HepG2 (cell line): ENCODE results near the gene MSMB. TPM values are rescaled to one million over a fixed set of nuclear protein-coding genes. Genes with fewer than 3 reads are reported as not detected.

Experiments
- AHR ChIP-seq: IDR thresholded peaks from 2 replicates; pipeline ENCODE4 v1.6.1; 2018; ENCODE audit warnings: missing genetic modification reagents, missing compliant biosample characterization
- FOXA3 ChIP-seq: IDR thresholded peaks from 2 replicates; pipeline ENCODE4 v1.6.1; 2016; ENCODE audit warnings: missing genetic modification reagents, missing compliant biosample characterization
- KAT7 ChIP-seq: IDR thresholded peaks from 2 replicates; pipeline ENCODE4 v1.6.1; 2018; ENCODE audit warnings: borderline replicate concordance, missing compliant biosample characterization
- KAT8 ChIP-seq: IDR thresholded peaks from 2 replicates; pipeline ENCODE4 v1.6.1; 2016; ENCODE audit warnings: missing genetic modification reagents, missing compliant biosample characterization
- MEF2D ChIP-seq: sonication (generic); formaldehyde crosslinking; IDR thresholded peaks from 2 replicates; pipeline ENCODE4 v1.5.1; 2020; ENCODE audit warnings: mild to moderate bottlenecking, missing genetic modification reagents
- NCOA2 ChIP-seq: sonication (generic); formaldehyde crosslinking; IDR thresholded peaks from 2 replicates; pipeline ENCODE4 v1.8.0; 2022; ENCODE audit warnings: inconsistent platforms
- NFYC ChIP-seq: IDR thresholded peaks from 2 replicates; pipeline ENCODE4 v1.6.1; 2016; ENCODE audit warnings: missing genetic modification reagents, missing compliant biosample characterization
- NONO ChIP-seq, 2 experiments: fragments of 450-650 bp in 1 of 2; sonication (generic) in 1 of 2; formaldehyde crosslinking in 1 of 2; IDR thresholded peaks in 1 of 2; conservative IDR thresholded peaks in 1 of 2; 2 replicates each; pipeline versions ENCODE4 v1.6.1 to v1.8.0; 2017 to 2022; ENCODE audit warnings: mild to moderate bottlenecking in 1 of 2, missing genetic modification reagents in 1 of 2, moderate library complexity in 1 of 2
- NR2C2 ChIP-seq: sonication (generic); formaldehyde crosslinking; IDR thresholded peaks from 2 replicates; pipeline ENCODE4 v1.4.0; 2020; ENCODE audit warnings: missing genetic modification reagents, mild to moderate bottlenecking, moderate library complexity, borderline replicate concordance
- PHB2 ChIP-seq: fragments of 450-650 bp; IDR thresholded peaks from 2 replicates; pipeline ENCODE4 v1.6.1; 2018; ENCODE audit not compliant: partially characterized antibody
- RARA ChIP-seq: IDR thresholded peaks from 2 replicates; pipeline ENCODE4 v1.6.1; 2016; ENCODE audit warnings: missing genetic modification reagents, missing compliant biosample characterization
- RCOR2 ChIP-seq: IDR thresholded peaks from 2 replicates; pipeline ENCODE4 v1.6.1; 2016; ENCODE audit warnings: missing biosample characterization, missing genetic modification reagents
- RELA ChIP-seq: sonication (generic); formaldehyde crosslinking; IDR thresholded peaks from 2 replicates; pipeline ENCODE4 v1.4.0; 2020; ENCODE audit warnings: missing genetic modification reagents
- TEAD3 ChIP-seq: optimal IDR thresholded peaks from 2 replicates; pipeline ENCODE3; 2016; ENCODE audit warnings: borderline replicate concordance
- ZFP37 ChIP-seq: sonication (generic); formaldehyde crosslinking; IDR thresholded peaks from 2 replicates; pipeline ENCODE4 v1.4.0; 2020; ENCODE audit warnings: missing genetic modification reagents, borderline replicate concordance
- ZNF431 ChIP-seq: sonication (generic); formaldehyde crosslinking; IDR thresholded peaks from 2 replicates; pipeline ENCODE4 v1.9.0; 2022; ENCODE audit warnings: missing genetic modification reagents, low read depth, mild to moderate bottlenecking, borderline replicate concordance
- ZNF558 ChIP-seq: sonication (generic); formaldehyde crosslinking; IDR thresholded peaks from 2 replicates; pipeline ENCODE4 v1.9.0; 2022; ENCODE audit warnings: mild to moderate bottlenecking, missing genetic modification reagents, borderline replicate concordance
- ZNF563 ChIP-seq: sonication (generic); formaldehyde crosslinking; IDR thresholded peaks from 2 replicates; pipeline ENCODE4 v1.8.0; 2022; ENCODE audit warnings: mild to moderate bottlenecking, moderate library complexity, missing genetic modification reagents
- ZNF605 ChIP-seq: sonication (generic); formaldehyde crosslinking; IDR thresholded peaks from 2 replicates; pipeline ENCODE4 v1.8.0; 2022; ENCODE audit warnings: mild to moderate bottlenecking, missing genetic modification reagents
- ZNF652 ChIP-seq: IDR thresholded peaks from 2 replicates; pipeline ENCODE4 v1.6.1; 2016; ENCODE audit warnings: low read depth, borderline replicate concordance
- ZNF747 ChIP-seq: sonication (generic); formaldehyde crosslinking; IDR thresholded peaks from 2 replicates; pipeline ENCODE4 v1.8.1; 2023; ENCODE audit warnings: missing genetic modification reagents, mild to moderate bottlenecking, borderline replicate concordance
- ZNF790 ChIP-seq: sonication (generic); formaldehyde crosslinking; IDR thresholded peaks from 2 replicates; pipeline ENCODE4 v1.8.0; 2022; ENCODE audit warnings: missing genetic modification reagents, mild to moderate bottlenecking, borderline replicate concordance
- polyA plus RNA-seq, 8 experiments: library from polyadenylated mRNA; depleted of rRNA in 3 of 8; stranded (reverse) in 7 of 8; unstranded in 1 of 8; fragments of >200 nt; fragmentation: Illumina TruSeq in 4 of 8; extraction: Trizol in 4 of 8; gene quantifications; 2 replicates each; pipeline versions ENCODE4 v1.2.1 to v1.2.3, GENCODE V29; 2011 to 2016; ENCODE audit warnings: low read depth in 4 of 8, missing spikeins in 1 of 8, mixed read lengths in 1 of 8; ENCODE audit not compliant: insufficient read depth in 1 of 8
- total RNA-seq, 5 experiments: library from RNA; depleted of rRNA; stranded (reverse); fragments of >200 nt; fragmentation: Illumina TruSeq; extraction: Trizol; gene quantifications; 2 replicates each; pipeline ENCODE4 v1.2.3, GENCODE V29; 2016; ENCODE audit warnings: low read depth in 1 of 5
- TF ChIP-seq, protein P1 (sequence below): sonication (generic); formaldehyde crosslinking; IDR thresholded peaks from 2 replicates; pipeline ENCODE4 v1.4.0; 2020; ENCODE audit warnings: low read depth, missing genetic modification reagents
- TF ChIP-seq, protein P2 (sequence below): sonication (generic); IDR thresholded peaks from 2 replicates; pipeline ENCODE4 v1.6.1; 2016; ENCODE audit warnings: low read depth, borderline replicate concordance
- TF ChIP-seq, protein P3 (sequence below): sonication (generic); formaldehyde crosslinking; IDR thresholded peaks from 2 replicates; pipeline ENCODE4 v1.8.1; 2022; ENCODE audit warnings: mild to moderate bottlenecking, missing genetic modification reagents

Gene MSMB
- total and polyA plus RNA-seq, 2 of the 13 experiments (the other 11 are each of a cell fraction or from before 2014, with no cell fraction given): 0.84 TPM; not detected in 1

DNA sequence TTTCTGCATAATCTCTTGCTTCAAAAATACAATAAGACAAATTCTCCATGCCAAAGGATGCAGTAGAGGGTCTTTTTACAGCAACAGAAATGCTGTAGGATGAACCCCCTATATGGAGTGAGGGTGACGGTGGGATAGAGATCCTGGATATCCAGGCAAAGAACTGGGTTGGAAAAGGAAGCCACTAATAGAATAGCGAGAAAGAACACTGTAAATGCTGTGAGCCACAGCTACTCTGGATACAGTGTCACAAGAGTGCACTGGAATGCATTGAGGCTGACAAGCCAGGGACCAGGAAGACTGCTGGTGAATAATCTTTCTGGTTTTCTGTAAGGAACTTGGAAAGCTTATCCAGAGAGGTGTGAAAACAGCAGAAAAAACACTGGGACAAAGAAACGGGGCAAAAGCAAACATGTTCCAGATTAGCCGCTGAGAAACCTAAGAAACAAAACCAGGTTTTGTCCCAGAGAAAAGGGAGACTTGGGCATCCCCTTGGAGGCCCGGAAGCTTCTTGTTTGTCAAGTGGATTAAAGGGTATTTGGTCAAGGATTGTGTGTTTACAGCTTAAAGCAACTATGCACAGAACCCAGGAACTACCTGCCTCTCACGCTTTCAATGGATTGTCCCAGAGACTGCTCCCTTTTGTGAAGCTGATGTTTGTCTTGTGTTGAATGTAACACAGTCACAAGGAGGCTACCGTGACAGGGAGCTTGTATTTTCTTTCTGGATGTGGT is 6.2 kb upstream of the MSMB start (continued):
- TF ChIP-seq, protein P1, sequence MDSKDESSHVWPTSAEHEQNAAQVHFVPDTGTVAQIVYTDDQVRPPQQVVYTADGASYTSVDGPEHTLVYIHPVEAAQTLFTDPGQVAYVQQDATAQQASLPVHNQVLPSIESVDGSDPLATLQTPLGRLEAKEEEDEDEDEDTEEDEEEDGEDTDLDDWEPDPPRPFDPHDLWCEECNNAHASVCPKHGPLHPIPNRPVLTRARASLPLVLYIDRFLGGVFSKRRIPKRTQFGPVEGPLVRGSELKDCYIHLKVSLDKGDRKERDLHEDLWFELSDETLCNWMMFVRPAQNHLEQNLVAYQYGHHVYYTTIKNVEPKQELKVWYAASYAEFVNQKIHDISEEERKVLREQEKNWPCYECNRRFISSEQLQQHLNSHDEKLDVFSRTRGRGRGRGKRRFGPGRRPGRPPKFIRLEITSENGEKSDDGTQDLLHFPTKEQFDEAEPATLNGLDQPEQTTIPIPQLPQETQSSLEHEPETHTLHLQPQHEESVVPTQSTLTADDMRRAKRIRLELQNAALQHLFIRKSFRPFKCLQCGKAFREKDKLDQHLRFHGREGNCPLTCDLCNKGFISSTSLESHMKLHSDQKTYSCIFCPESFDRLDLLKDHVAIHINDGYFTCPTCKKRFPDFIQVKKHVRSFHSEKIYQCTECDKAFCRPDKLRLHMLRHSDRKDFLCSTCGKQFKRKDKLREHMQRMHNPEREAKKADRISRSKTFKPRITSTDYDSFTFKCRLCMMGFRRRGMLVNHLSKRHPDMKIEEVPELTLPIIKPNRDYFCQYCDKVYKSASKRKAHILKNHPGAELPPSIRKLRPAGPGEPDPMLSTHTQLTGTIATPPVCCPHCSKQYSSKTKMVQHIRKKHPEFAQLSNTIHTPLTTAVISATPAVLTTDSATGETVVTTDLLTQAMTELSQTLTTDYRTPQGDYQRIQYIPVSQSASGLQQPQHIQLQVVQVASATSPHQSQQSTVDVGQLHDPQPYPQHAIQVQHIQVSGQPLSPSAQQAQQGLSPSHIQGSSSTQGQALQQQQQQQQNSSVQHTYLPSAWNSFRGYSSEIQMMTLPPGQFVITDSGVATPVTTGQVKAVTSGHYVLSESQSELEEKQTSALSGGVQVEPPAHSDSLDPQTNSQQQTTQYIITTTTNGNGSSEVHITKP (CRISPR knock-in tag): peak; percentile 97
- no peak for TF ChIP-seq NONO (IDR thresholded peaks at IDR 0.05)
- 0 out of 2 replicates have a peak, but pooled peaks have one; percentile 26 for TF ChIP-seq NONO (CRISPR knock-in tag; conservative IDR thresholded peaks at IDR 0.05)
- no peak for TF ChIP-seq ZNF790 (CRISPR knock-in tag)
- peak; percentile 90 for TF ChIP-seq TEAD3 (CRISPR knock-in tag)
- peak; percentile 87; the same call in 1 of the 2 replicates for TF ChIP-seq AHR (CRISPR knock-in tag)
- TF ChIP-seq KAT8: peak; percentile 59; the same call in 1 of the 2 replicates
- peak; percentile 59; the same call in 1 of the 2 replicates for TF ChIP-seq MEF2D
- TF ChIP-seq, protein P2, sequence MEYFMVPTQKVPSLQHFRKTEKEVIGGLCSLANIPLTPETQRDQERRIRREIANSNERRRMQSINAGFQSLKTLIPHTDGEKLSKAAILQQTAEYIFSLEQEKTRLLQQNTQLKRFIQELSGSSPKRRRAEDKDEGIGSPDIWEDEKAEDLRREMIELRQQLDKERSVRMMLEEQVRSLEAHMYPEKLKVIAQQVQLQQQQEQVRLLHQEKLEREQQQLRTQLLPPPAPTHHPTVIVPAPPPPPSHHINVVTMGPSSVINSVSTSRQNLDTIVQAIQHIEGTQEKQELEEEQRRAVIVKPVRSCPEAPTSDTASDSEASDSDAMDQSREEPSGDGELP: peak; percentile 59; the same call in 1 of the 2 replicates
- TF ChIP-seq NCOA2 (CRISPR knock-in tag): peak; percentile 99
- peak; percentile 79; the same call in 1 of the 2 replicates for TF ChIP-seq RELA
- TF ChIP-seq ZNF431 (CRISPR knock-in tag): peak; percentile 78; the same call in 1 of the 2 replicates
- TF ChIP-seq RARA (CRISPR knock-in tag): peak; percentile 91
- peak; percentile 91 for TF ChIP-seq ZNF605
- peak; percentile 47; the same call in 1 of the 2 replicates for TF ChIP-seq NR2C2
- no peak for TF ChIP-seq PHB2
- TF ChIP-seq RCOR2 (CRISPR knock-in tag): peak; percentile 89
- peak; percentile 98 for TF ChIP-seq FOXA3 (CRISPR knock-in tag)
- no peak for TF ChIP-seq NFYC (CRISPR knock-in tag)
- TF ChIP-seq ZNF747 (CRISPR knock-in tag): peak; percentile 84
- TF ChIP-seq, protein P3, sequence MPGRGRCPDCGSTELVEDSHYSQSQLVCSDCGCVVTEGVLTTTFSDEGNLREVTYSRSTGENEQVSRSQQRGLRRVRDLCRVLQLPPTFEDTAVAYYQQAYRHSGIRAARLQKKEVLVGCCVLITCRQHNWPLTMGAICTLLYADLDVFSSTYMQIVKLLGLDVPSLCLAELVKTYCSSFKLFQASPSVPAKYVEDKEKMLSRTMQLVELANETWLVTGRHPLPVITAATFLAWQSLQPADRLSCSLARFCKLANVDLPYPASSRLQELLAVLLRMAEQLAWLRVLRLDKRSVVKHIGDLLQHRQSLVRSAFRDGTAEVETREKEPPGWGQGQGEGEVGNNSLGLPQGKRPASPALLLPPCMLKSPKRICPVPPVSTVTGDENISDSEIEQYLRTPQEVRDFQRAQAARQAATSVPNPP (CRISPR knock-in tag): no peak; the same call in 1 of the 2 replicates
- peak; percentile 91; the same call in 1 of the 2 replicates for TF ChIP-seq KAT7 (CRISPR knock-in tag)
- TF ChIP-seq ZNF558 (CRISPR knock-in tag): peak; percentile 70; the same call in 1 of the 2 replicates
- 0 out of 2 replicates have a peak, but pooled peaks have one; percentile 28 for TF ChIP-seq ZFP37
- 0 out of 2 replicates have a peak, but pooled peaks have one; percentile 9 for TF ChIP-seq ZNF652 (CRISPR knock-in tag)
- 0 out of 2 replicates have a peak, but pooled peaks have one; percentile 34 for TF ChIP-seq ZNF563
